Endometrium (tissue), 2 donors: ENCODE data around the gene MYO18A.

ENCODE experiments used
- FAIRE-seq: peaks from 2 replicates; lab custom pipeline; 2012; peaks lifted over from hg19 to GRCh38; lab: Jason Lieb, UNC
- donor health status: control.
- donor health status: control.

Gene MYO18A

GRCh38 chr17:29165800-29166506 lies 14.2 kb downstream of the MYO18A start:
- no peak for FAIRE-seq

- FAIRE-seq: no peak
Measured at GRCh38 chr17:29165261-29165660, 14.9 kb downstream of the MYO18A start.

GRCh38 chr17:29163563-29163962 lies 16.6 kb downstream of the MYO18A start:
- FAIRE-seq: no peak

GRCh38 chr17:29162909-29163341 lies 17.3 kb downstream of the MYO18A start:
- FAIRE-seq: no peak

GRCh38 chr17:29162082-29162908 lies 17.9 kb downstream of the MYO18A start:
- FAIRE-seq: no peak

GRCh38 chr17:29160253-29160652 lies 19.9 kb downstream of the MYO18A start:
- FAIRE-seq: no peak

GRCh38 chr17:29159306-29159860 lies 20.8 kb downstream of the MYO18A start:
- FAIRE-seq: no peak

GRCh38 chr17:29158488-29159275 lies 21.5 kb downstream of the MYO18A start:
- FAIRE-seq: no peak

GRCh38 chr17:29158096-29158487 lies 22.1 kb downstream of the MYO18A start:
- FAIRE-seq: no peak

- no peak for FAIRE-seq
Measured at GRCh38 chr17:29157310-29157709, 22.9 kb downstream of the MYO18A start.

- FAIRE-seq: no peak
Measured at GRCh38 chr17:29156781-29157180, 23.4 kb downstream of the MYO18A start.

- no peak for FAIRE-seq
Measured at GRCh38 chr17:29155966-29156338, 24.2 kb downstream of the MYO18A start.

- no peak for FAIRE-seq
Measured at GRCh38 chr17:29155227-29155965, 24.8 kb downstream of the MYO18A start.

- no peak for FAIRE-seq
Measured at GRCh38 chr17:29154516-29155226, 25.5 kb downstream of the MYO18A start.

GRCh38 chr17:29151567-29151966 lies 28.6 kb downstream of the MYO18A start:
- no peak for FAIRE-seq

GRCh38 chr17:29150161-29150560 lies 30.0 kb downstream of the MYO18A start:
- no peak for FAIRE-seq

- FAIRE-seq: no peak
Measured at GRCh38 chr17:29149431-29150064, 30.6 kb downstream of the MYO18A start.

GRCh38 chr17:29148790-29149430 lies 31.3 kb downstream of the MYO18A start:
- FAIRE-seq: no peak

GRCh38 chr17:29148257-29148789 lies 31.9 kb downstream of the MYO18A start:
- FAIRE-seq: no peak

GRCh38 chr17:29147682-29148081 lies 32.5 kb downstream of the MYO18A start:
- no peak for FAIRE-seq
